ENCODE data around the gene RER1.

- TF ChIP-seq TCF7L2 (IDR thresholded peaks at IDR 0.05; ENCODE audit: borderline replicate concordance, extremely low read depth, insufficient read depth, insufficient read length): no peak
- no peak for TF ChIP-seq CTCF (IDR thresholded peaks at IDR 0.05 in 2 of 3, conservative IDR thresholded peaks at IDR 0.05 in 1 of 3; ENCODE audit: borderline replicate concordance in 1 of 3, insufficient read depth in 1 of 3, low read depth in 2 of 3, low read length in 2 of 3)
- no peak for TF ChIP-seq MAX (IDR thresholded peaks at IDR 0.05)
- TF ChIP-seq POLR2A (IDR thresholded peaks at IDR 0.05; ENCODE audit: borderline replicate concordance, extremely low read depth, insufficient read depth, insufficient read length): no peak
- no peak for TF ChIP-seq POLR2AphosphoS5 (IDR thresholded peaks at IDR 0.05; ENCODE audit: low read depth, low read length)
- TF ChIP-seq EZH2 (IDR thresholded peaks at IDR 0.05): no peak
- no peak for TF ChIP-seq ELF1 (IDR thresholded peaks at IDR 0.05; ENCODE audit: borderline replicate concordance, low read depth)
- TF ChIP-seq CEBPB (IDR thresholded peaks at IDR 0.05; ENCODE audit: low read depth): no peak
- TF ChIP-seq JUND (IDR thresholded peaks at IDR 0.05): no peak
- no peak for TF ChIP-seq FOSL1 (IDR thresholded peaks at IDR 0.05; ENCODE audit: low read depth)
- no peak for TF ChIP-seq EZH2phosphoT487 (IDR thresholded peaks at IDR 0.05; ENCODE audit: borderline replicate concordance)
Measured at GRCh38 chr1:2425892-2426291, 34.3 kb downstream of the RER1 start.
